GM18519 (cell line): ENCODE results near the gene ZBTB34.

Source experiments
- ATAC-seq: cut with Tn5 transposase; IDR thresholded peaks from one replicate; pipeline ENCODE4 v1.9.1; 2021; ENCODE audit warnings: mild to moderate bottlenecking, moderate library complexity; ENCODE audit not compliant: unreplicated experiment, low FRiP score

The ZBTB34 gene

DNA sequence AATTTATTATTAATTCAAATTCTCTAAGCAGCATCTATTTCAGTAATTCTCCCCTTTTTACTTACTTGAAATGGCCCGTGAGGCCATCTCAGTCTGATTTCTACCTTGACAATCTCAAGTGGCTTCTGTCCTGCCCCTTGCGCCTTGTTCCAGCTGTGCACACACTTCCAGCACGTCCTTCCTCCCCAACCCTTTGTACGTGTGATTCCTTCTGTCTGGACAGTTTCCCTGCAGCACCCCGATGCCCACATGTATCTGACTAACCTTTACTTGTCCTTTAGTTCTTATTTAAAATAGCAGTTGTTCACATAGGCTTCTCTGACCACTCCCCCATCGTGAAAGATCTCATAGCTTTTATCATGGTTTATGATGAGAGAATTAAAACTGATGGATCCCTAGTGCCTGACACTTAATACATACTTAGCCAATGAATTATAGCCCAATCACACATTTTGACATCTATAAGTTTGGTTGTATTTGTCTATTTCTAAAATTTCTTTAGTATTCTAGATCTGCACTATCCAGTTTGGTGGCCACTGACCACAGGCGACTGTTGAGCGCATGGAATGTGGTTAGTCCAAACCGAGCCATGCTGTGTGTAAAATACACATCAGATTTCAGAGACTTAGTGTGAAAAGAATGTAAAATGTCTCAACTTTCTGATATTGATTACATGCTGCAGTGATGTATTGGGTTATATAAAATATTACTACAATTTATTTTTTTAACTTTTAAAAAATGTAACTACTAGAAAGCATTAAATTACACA, 14.3 kb downstream of the ZBTB34 start:
- no peak for ATAC-seq

DNA sequence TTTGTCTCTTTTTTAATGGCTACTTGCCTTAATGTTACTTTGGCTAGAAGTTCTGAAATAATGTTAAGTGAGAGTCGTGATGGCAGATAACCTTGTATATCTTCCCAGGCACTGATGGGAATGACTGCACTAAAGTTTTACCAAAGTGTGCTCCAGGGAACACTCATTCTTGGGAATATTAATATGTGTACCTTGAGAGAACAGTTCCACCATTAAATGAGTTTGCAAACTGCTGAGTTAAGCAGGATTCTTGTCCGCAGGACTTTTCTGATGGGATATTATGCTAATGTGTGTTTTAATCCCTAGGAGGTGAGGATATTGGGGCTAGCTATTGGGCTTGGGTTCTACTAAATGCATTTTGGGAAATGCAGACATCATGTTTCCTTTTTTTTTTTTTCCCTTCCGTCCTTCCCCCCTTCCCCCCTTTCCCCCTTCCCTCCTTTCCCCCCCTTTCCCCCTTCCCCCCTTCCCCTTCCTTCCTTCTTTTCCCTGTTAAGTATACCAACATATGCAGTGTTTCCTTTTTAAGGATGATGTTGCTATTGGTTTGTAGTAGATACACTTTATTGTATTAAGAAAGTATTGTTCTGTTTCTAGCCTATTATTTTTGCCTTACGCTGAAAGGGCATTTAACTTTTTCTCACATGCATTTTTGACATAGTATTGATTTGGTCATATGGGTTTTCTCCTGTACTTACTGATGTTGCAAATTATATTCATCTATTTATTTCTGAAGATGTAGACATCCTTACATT, 15.5 kb downstream of the ZBTB34 start:
- ATAC-seq, result no peak

DNA sequence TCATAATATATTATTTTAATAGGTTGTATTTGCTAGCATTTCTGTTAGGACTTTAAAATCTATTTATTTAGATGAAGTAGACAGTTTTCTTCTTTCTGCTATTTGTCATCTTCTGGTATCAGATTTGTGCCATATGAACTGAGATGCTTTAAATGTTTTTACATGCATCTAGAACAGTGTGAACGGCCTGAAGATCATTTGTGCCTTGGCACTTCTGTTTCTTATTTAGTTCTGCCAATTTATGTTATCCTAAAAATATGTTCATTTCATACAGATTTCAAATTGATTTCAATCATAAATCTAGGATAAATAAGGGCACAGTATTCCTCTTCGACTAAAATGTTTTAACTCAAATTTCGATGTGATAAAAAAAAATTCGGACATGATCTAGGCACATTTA, 16.1 kb downstream of the ZBTB34 start:
- ATAC-seq, result no peak

DNA sequence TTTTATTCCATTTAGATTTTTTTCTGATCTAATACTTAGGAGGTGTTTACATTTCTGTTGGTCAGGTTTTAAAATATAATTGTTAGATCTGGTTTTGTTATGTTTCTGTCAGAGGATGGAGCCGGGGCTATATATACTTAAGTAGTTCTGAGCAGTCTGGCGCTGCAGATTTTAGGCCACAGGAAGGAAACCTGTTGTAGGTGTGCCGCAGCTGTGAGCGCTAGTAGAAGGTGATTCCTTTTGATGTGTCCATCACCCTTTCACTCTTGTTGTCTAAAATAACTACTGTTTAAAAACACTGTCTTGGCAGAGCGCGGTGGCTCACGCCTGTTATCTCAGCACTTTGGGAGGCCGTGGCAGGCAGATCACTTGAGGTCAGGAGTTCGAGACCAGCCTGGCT, 17.0 kb downstream of the ZBTB34 start:
- ATAC-seq, result no peak

DNA sequence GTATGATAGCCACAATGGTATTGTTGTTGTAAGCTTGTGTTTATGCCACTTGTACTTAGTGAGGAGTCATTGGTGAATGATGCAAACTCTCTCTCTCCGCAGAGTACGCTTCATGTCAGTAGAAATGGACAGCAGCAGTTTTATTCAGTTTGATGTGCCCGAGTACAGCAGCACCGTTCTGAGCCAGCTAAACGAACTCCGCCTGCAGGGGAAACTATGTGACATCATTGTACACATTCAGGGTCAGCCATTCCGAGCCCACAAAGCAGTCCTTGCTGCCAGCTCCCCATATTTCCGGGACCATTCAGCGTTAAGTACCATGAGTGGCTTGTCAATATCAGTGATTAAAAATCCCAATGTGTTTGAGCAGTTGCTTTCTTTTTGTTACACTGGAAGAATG, 18.8 kb downstream of the ZBTB34 start:
- ATAC-seq, result no peak

DNA sequence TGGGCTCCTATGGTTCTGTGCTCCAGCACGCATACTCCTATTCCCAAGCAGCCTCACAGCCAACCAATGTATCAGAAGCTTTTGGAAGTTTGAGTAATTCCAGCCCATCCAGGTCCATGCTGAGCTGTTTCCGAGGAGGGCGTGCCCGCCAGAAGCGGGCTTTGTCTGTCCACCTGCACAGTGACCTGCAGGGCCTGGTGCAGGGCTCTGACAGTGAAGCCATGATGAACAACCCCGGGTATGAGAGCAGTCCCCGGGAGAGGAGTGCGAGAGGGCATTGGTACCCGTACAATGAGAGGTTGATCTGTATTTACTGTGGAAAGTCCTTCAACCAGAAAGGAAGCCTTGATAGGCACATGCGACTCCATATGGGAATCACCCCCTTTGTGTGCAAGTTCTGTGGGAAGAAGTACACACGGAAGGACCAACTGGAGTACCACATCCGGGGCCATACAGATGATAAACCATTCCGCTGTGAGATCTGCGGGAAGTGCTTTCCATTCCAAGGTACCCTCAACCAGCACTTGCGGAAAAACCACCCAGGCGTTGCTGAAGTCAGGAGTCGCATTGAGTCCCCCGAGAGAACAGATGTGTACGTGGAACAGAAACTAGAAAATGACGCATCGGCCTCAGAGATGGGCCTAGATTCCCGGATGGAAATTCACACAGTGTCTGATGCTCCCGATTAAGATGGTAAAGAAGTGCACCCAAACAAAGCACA, 19.9 kb downstream of the ZBTB34 start:
- no peak for ATAC-seq

DNA sequence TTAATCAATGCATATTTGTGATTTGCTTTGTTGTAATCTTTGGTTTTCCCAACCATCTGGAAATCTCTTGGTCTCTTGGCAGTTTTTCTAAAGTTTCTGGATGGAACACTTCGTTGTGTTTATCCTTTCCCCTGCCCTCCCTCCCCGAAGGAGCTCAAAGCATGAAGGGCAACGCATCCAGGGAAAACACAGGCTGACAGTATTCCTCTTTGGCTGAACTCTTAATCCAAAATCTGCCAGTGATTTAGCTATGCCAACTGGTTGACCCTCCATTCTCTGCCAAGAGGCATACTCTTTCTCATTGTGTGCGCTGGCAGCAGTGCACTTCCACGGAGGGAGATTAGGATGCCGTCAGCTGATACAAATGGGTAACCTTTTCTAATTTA, 20.5 kb downstream of the ZBTB34 start:
- ATAC-seq, result no peak

DNA sequence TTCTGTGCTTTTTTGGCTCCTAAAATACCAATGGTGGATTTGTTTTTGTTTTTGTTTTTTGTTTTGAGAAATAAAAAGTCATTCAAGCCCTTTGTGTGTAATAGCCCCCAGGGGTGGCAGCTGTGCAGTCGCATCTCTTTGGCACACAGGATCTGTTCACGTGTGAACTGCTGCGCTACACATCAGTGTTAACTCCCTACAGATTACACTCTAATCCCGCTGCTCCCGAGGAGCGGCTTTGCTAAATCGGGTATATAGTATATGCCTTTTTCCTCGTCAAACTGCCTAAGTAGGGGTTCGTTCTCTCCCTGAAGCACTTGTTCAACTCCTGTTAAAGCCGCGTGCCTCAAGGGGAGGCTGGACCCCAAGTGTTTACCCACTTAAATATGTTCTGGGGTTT, 22.3 kb downstream of the ZBTB34 start:
- ATAC-seq, result no peak

DNA sequence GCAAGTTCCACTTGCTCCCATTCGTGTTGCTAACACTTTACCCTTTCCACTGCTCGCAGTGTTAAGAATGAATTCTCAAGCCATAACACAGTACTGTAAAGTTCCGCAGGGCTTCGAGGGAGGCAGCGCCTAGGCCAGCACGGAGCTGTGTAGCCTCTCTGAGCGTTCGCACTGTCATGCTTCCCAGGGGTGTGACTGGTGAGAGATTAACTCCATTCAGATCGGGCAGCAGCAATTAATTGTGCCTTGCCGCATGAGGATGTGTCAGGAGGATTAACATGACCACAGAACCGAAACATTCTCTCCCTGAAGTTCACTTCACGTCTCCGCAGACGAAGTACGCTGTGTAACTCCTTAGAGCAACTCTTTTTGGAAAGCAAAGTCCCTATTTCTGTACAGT, 23.2 kb downstream of the ZBTB34 start:
- no peak for ATAC-seq

DNA sequence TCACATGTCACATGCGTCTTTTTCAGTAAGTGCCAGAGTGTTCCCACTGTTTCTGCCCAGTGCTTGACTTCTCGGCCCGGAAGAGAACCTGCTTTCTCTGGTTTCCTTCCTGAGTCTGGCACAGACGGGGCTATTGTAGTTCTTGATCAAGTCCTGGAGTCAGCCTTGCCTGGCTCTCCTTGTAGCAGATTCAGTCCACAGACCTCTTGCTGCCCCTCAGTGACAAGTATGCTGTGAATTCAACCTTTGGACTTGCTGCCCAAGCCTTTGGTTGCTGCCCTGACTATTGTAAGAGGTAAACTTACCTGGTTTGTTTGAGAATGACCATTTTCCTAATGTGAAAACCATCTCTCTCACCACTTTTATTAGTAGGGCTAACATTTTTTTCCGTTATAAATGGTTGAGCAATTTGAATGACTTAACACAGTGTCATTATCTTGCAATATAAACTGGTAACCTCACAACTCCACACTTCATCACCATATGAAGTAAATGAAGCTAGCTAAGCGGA, 24.7 kb downstream of the ZBTB34 start:
- ATAC-seq, result no peak

DNA sequence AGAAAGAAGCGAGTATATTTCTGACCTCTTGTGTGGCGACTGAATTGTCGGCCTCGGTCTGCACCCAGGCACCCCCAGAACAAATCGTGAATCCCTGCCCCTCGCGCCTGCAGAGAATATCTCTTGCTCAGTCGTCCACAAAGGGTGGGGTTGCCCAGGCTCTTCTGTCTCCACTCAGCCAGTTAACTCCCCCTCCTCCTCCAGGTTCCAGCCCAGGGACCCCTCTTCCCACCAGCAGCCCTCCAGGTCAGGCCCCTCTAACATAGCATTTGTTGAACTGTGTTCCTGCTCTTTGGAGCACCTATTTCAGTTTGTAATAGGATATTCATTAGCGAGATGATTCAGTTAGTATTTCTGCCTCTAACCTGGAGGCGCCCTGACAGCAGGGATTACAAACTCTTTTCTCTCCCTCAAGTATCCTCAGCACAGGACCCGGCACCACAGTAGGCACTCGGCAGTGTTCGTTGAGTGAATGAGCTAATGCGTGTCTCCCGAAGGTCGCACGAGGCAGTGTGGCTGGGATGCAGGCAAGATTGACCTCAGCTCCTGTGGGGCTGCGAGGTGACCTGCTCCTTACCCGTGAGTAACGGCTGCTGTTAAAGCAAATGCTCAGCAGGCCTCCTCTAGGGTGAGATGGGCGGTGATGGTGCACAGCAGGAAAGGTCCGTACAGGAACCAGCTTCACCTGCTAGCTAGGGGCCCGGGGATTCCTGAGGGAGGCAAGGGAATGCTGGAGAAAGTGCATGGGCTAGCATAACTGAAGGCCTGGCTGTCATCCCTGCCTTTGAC, 25.8 kb downstream of the ZBTB34 start:
- no peak for ATAC-seq

DNA sequence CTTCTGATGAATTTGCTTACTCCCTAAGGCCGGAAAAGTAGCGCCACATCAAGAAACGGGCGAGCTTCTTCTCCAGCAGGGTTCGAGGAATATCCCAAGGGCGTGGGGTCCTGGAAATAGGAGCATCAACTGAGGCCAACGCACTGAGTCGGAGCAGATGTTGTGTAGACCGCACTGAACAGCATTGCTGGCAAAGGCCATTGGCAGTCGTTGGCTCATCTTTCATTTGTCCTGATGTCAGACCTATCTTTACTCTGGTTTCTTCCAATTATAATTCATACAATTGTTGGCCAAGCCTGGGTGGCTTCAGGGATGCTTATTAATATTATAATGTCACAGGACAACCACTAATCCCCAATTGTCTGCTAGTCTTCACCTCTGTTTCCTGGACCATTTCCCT, 26.5 kb downstream of the ZBTB34 start:
- no peak for ATAC-seq

DNA sequence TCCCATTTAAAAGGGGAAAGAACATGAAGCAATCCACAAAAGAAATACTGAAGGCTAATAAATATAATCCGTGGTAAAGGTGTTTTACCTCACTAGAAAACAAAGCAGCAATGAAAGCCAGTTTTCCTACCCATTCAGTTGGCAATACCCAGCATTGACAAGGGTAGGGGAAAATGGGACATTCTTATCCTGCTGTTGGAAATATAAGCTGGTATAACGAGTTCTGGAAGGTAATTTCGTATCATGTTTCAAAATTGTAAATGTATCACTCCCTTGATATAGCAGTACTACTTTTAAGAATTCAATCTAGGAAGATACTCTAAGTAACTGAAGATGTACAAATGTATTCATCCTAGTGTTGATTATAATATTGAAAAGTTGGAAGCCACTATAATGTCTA, 31.2 kb downstream of the ZBTB34 start:
- ATAC-seq, result no peak

DNA sequence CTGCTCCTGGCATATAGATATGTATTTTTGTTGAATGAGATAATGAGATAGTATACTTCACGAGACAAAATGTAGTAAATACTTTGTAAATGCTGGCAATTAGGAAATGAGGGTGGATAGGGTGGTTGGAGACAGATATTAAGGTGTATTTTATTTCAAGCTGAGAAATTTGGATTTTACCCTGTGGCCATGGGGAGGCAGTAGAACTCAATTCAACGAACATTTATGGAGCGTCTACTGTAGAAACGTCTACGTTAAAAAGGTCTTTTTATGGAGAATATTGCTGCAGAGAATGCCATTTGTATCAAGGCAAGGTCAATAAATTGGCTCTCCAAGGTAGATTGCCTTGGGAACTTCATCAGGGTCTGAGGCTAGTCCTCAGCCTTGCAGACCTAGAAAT, 32.6 kb downstream of the ZBTB34 start:
- ATAC-seq, result no peak

DNA sequence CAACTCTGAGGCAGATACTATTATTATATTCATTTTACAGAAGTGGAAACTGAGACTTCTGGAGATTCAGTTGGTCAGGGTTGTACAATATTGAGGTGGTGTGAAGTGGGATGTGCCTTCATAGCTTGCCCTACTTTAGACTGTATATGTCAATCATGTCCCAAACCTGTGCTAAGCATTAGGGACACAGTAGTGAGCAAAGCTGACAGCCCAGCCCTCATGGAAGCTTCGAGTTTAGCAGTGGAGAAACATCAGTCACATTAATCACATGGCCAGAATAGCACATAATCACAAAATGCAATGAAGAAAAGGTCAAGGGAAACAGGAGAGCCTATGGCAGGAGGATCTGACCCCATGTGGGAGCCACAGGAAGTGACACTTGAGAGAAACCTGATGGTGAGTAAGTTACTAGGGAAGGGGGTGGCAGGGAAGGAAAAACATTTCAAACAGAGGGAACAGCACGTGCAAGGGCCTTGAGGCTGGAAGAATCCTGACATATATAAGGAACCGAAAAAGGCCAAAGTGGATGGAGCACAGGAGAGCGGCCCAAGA, 33.7 kb downstream of the ZBTB34 start:
- no peak for ATAC-seq

DNA sequence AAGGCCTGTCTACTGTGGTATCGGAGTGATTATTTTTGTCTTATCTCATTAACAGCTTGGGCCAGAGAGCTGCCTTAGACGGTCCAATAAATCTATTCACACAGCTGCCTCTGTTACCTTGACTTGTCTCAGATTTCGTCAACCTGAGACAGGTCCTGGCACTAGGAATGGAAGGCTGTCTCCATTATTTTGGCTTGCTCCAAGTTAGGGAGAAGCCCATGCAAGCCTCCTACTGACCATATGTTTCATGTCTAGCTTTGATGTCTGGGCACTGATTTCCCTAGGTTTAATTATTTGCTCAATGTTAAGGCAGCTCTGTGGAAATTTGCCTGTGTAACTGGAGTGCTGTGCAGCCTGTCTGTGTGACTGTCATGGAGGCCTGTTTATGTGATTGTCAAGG, 41.8 kb downstream of the ZBTB34 start:
- no peak for ATAC-seq

DNA sequence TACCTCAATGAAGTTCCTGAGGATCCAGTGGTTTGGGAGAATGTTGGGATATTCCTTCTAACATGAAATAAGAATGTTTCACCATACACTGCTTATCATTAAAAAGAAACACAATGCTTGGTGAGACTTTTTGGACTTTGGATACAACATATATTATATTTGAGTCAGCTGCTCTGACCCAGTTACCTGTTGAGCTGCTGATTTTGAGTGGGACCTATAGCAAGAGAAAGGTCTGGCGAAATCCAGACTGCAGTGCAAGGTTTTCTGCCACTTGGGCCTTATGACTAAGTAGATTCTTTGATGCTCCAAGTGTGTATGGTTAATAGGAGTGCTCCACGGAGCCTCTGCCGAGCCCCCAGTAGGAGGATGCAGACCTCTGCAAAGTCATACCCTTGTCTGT, 44.1 kb downstream of the ZBTB34 start:
- no peak for ATAC-seq

DNA sequence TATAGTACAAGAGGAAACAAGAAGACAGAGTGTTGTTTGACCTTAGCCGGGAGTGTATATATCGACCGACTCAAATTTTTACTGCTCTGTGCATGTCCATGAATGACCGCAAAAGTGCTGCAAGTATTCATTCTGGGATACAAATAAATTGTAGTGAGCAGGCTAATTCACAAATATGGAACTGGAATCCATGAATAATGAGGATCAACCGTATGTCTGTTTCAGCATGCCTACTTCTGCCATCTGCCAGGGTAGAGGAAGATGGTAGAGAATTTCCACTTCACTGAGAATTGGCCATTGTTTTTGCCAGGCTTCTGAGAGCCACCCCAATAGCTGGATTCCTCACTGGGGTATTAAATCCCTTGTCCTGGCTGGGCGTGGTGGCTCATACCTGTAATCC, 45.7 kb downstream of the ZBTB34 start:
- no peak for ATAC-seq

DNA sequence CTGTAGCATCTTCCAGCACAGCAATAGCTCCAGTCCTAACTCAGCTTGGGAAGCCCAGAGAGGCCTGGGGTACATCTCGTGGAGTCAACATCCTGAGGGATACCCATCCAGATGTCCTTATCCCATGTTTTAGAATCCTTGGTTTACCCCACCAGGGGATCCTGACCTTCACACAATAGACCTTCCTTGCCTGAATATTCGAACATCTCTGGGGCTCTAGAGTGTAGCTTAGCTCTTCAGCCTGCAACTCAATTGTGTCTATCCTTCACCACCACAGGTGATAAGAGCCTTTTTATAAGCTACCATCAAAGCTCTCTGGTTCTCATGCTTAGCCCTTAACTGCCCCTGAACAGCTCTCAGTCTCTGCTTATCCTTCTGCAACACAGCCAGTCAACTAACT, 46.6 kb downstream of the ZBTB34 start:
- ATAC-seq, result no peak
